ENCODE measurements around the gene GUCA1C. TPM values are rescaled to one million over a fixed set of nuclear protein-coding genes. Genes with fewer than 3 reads are reported as not detected.

The GUCA1C gene
- total and polyA plus RNA-seq, 2 donors (not counting 3 experiments of a cell fraction or from before 2014, with no cell fraction given): not detected

DNA sequence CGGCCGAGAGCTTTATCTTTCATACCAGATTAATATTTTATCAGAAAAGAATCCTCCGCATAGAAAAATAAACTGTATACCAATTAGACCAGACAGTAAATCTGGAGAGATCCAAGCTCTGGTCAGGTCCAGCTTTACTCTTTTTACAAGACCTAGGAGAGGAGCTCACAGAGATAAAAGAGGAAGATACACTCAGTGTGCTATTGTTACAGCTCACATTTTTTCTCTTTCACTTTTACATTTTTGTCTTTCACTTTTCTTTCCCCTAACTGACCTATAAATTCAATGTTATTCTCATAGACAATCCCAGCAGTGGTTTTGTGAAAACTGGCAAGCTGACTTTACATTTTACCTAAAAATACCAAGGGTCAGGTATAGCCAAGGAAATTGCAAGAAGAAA, 55.8 kb downstream of the GUCA1C start:
- no peaks in the 10 kb centered on the region for H3K27me3 ChIP-seq (ENCODE audit: control insufficient read depth in 2 of 2, insufficient read depth in 2 of 2, low read length in 2 of 2)
- H4K20me1 ChIP-seq (replicated peaks; ENCODE audit: control insufficient read depth, extremely low read depth, insufficient read depth, low read length): no peaks in the 10 kb centered on the region
- intact Hi-C loops (cut with micrococcal nuclease) (no loop called here), dilution Hi-C loops (cut with MboI; ENCODE audit: extremely low pct_ligation_motif_present, low sequenced_read_pairs) (no loop called here)
- TF ChIP-seq JUN (IDR thresholded peaks at IDR 0.05; ENCODE audit: borderline replicate concordance, insufficient read depth, insufficient read length, low read depth) (no peak), MYC (IDR thresholded peaks at IDR 0.05; ENCODE audit: low read depth, low read length) (no peak), FOS (IDR thresholded peaks at IDR 0.05; ENCODE audit: borderline replicate concordance, insufficient read depth, low read length) (no peak), POLR2AphosphoS5 (IDR thresholded peaks at IDR 0.05; ENCODE audit: insufficient read depth, low read depth, low read length) (no peak), GATA2 (IDR thresholded peaks at IDR 0.05; ENCODE audit: insufficient read depth, insufficient read length, low read depth, low read length) (no peak), POLR2A (IDR thresholded peaks at IDR 0.05; ENCODE audit: low read depth, low read length) (no peak)
- TF ChIP-seq, protein P1, sequence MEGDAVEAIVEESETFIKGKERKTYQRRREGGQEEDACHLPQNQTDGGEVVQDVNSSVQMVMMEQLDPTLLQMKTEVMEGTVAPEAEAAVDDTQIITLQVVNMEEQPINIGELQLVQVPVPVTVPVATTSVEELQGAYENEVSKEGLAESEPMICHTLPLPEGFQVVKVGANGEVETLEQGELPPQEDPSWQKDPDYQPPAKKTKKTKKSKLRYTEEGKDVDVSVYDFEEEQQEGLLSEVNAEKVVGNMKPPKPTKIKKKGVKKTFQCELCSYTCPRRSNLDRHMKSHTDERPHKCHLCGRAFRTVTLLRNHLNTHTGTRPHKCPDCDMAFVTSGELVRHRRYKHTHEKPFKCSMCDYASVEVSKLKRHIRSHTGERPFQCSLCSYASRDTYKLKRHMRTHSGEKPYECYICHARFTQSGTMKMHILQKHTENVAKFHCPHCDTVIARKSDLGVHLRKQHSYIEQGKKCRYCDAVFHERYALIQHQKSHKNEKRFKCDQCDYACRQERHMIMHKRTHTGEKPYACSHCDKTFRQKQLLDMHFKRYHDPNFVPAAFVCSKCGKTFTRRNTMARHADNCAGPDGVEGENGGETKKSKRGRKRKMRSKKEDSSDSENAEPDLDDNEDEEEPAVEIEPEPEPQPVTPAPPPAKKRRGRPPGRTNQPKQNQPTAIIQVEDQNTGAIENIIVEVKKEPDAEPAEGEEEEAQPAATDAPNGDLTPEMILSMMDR (IDR thresholded peaks at IDR 0.05; ENCODE audit: extremely low read depth in 1 of 2, insufficient read depth in 1 of 2, low read depth in 1 of 2, low read length in 2 of 2): no peak
- TF ChIP-seq, protein P2, sequence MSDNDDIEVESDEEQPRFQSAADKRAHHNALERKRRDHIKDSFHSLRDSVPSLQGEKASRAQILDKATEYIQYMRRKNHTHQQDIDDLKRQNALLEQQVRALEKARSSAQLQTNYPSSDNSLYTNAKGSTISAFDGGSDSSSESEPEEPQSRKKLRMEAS (IDR thresholded peaks at IDR 0.05; ENCODE audit: insufficient read depth, insufficient read length): no peak
- H3K4me3 ChIP-seq (replicated peaks in 1 of 3; ENCODE audit: insufficient read depth in 1 of 3, low read depth in 1 of 3, low read length in 3 of 3): no peak overlapping the region
- no TSS peak for BruUV-seq (replicated peaks)
- no peaks in the 10 kb centered on the region for H3K4me1 ChIP-seq (ENCODE audit: control insufficient read depth, extremely low read depth, insufficient read depth, low read length)
- CTCF ChIA-PET: no interaction called here
- no peak for DNase-seq (ENCODE audit: low read depth, low spot score)
- H3K9me3 ChIP-seq (replicated peaks; ENCODE audit: control insufficient read depth, insufficient read depth, low read length): no peaks in the 10 kb centered on the region
- no peaks in the 10 kb centered on the region for H3K36me3 ChIP-seq (ENCODE audit: control insufficient read depth in 2 of 2, extremely low read depth in 1 of 2, insufficient read depth in 2 of 2, low read length in 2 of 2)
- no peak overlapping the region for H3K9ac ChIP-seq (replicated peaks; ENCODE audit: extremely low read depth, insufficient read depth, low read length)
- H2AFZ ChIP-seq (ENCODE audit: low read depth, low read length): no peak overlapping the region
- no peak overlapping the region for H3K27ac ChIP-seq (ENCODE audit: insufficient read depth, low read depth, low read length)
- no peaks in the 10 kb centered on the region for H3K79me2 ChIP-seq (ENCODE audit: control insufficient read depth, insufficient read depth, low read length)
- H3K4me2 ChIP-seq (ENCODE audit: insufficient read depth, low read length): no peak overlapping the region
- FAIRE-seq: no peak
- no peaks in the 10 kb centered on the region for H3K9me1 ChIP-seq (replicated peaks; ENCODE audit: control insufficient read depth, extremely low read depth, insufficient read depth, low read length)
- POLR2A ChIA-PET: no interaction called here
